COLO829 (cell line): ENCODE data around the gene ATG3.
"Not testable (repeated sequence)": the region's sequence is repeated elsewhere in the genome, so short reads cannot be mapped to it uniquely, and the experiment has no call there.

Experiments used
- DNase-seq: peaks from one replicate; pipeline ENCODE4 v3.0.0; 2012; ENCODE audit warnings: low spot score

The ATG3 gene

DNA sequence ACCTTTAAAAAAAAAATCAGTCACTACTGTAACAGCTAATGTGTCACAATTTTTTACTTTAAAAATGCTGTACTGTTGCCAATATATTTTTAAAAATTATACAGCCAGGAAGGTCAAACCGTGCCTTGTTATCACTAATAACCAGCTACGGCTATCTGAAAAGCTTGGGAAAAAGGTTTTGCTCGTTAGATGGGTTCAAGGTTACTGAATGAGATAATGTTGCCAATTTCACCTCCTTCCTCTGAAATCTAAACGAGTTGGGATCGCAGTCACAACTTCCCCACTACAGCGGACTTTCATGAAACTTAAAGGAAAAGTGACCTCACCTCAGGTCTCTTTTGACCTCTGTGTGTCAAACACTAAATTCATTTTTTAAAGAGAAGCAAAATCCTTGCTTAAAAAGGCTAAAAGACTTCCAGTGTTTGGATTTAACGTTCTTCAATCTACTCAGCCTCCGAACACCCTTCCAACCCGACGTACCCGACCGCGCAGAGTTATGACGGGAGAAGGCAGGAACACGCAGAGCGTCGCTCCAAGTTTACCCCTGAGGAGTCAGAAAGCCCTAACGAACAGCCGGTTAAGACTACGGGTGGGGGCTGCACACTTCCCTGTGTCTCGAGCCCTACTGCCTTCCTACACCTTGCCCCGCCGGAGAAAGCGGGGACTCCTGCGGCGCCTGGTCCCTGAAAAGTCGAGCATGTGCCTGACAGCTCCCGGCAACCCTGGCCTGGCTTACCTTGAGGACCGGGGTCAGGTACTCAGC is 860 bp downstream of the ATG3 start:
- peak; percentile 57 for DNase-seq

DNA sequence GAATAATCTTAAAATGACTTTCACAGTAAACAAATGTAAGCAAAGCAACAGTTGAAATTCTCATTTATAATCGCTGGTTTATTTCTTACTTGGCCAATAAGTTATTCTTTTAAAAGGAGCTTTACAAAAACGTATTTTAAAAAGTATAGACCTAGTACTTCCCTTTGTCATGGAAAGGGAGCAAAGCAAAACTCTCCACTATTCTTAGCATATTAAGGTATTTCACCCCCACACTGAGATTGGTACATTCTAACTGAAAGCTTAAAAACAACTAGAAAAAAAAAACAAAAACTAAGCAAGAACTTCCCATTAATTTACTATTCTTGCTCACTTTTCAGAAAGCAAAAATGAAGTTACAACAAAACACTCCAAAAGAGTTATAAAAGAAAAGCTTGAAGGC is 1.5 kb downstream of the ATG3 start:
- no peak for DNase-seq

DNA sequence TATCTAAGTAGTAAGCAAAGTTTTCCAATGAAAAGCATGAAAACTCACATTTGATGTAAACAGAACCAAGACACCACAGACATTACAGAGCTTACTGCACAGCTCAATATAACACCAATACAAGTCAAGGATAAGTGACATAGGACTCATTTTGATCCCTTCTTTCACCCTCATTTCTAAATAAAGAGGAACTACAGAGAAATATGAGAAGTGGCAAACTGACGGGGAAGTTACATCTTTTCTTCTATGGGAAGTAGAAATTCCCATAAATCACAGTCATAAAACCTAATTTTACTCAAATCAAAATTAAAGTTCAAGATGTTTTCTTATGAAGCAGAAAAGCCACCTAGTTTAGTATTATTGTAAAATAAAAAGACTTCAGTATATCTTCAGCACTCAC is 3.8 kb downstream of the ATG3 start:
- no peak for DNase-seq

DNA sequence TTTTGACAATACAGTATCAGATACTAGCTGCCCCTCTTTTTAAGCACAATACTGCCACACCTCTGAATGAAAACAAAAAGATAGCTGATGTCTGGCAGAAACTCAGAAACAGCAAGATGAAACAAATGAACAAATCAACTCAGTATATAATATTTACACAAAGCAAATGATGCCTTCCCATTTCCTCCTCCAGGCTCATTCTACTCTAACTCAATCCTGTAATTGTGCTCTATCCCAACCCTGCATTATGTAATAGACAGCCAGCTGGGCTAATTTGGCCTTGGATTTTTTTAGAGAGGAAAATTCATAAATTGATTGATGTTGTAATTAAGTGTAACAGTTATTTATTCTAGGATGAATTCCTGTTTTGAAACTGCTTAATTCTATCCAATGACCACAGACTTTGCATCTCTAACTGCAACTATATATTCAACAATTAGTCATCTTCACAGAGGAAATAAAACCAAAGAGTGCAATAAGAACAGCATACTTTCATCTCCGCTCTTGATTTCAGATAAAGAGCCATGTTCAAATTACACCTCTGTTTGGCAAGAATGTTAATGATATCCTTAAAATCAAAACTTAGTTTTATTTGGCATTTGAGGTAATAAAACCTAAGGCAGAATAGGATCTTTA is 6.1 kb downstream of the ATG3 start:
- DNase-seq, result no peak

DNA sequence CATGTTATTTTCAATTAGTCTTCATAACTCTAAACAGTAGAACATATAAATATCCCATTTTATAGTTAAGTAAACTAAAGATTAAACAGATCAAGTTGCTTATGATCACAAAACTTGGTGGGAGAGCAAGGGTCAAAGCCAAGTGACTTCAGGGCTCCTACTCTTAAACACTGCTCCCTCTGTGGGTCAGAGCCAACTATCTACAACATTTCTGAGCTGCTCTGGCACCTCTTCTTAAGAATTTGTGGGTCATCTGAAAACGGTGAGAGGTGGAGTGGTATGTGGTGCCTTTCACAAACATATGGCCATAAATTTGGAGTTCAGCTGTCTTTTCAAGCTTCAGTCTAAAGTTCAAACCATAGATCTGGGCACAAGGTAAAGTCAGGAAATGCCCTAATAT is 10.9 kb downstream of the ATG3 start:
- no peak for DNase-seq

DNA sequence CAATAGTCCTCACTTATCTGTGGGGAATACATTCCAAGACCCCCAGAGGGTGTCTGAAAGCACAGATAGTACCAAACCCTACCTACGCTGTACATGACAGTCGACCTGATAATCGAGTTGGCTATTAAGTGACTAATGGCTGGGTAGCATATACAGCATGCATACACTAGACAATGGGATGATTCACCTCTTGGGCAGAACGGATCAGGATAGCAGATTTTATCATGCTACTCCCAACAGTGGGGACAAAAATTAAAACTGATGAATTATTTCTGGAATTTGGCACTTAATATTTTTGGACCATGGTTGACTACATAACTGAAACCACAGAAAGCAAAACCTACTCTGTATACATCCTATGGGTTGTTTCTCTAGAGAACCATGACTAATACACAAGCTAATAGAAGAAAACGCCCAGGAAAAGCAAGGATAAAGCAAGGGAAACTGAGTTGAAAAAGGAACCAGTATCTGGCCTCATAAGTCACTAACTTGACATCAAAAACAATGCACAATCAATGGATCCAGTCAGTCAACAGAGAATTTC is 15.5 kb downstream of the ATG3 start:
- peak; percentile 32 for DNase-seq

DNA sequence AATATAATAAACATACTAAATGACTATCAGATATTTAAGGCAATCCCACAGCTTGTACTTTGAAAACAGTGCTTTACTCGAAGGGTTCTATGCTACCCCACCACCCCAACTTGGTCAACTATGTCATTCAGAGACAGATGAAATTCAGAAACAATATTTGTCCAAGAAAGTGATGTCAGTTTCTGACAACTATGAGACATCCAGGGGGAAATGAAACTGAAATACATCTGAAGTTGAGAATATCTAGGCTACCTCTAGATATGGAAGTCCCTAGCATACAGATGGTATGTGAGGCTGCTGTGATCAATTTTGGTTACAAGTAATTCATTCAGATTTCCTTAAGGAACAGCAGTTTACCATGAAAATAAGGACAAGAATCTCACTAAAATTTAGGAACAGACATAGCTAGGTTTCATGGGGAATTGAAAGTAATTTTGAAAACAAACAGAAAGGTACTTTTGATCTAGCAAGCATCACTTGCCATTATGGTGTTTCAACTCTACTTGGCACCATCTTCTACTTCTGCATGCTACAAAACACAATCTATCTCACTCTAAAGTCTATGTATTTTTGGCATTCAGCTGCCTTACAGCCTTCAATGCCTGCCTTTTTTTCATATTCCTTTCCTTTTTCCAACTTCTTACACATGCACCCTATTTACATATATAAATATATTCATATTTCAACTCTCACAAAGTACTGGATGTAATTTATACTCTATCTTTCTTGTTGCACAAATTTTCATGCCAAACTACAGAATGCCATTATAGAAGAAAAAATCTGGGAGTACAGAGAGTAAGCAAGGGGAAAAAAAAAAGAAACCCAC is 21.7 kb downstream of the ATG3 start:
- no peak for DNase-seq

DNA sequence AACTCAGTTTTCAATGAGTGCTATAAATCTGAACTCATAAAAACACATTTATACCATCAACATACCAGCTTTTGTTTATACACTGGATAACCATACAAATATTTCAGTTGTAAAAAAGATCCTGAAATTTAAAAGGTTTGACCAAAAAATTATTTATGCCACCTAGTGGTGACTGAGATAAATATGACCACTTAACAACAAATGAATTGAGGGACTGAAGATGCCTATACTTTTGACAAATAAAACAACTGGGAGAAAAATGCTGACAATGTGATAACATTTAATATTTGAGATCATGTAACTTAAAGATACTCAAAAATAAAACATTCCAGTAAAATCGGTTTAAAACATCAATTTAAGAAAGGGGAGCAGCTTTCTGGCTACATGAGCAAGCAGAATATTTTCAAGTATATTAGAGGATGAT is 30.4 kb downstream of the ATG3 start:
- DNase-seq, result peak; percentile 44

DNA sequence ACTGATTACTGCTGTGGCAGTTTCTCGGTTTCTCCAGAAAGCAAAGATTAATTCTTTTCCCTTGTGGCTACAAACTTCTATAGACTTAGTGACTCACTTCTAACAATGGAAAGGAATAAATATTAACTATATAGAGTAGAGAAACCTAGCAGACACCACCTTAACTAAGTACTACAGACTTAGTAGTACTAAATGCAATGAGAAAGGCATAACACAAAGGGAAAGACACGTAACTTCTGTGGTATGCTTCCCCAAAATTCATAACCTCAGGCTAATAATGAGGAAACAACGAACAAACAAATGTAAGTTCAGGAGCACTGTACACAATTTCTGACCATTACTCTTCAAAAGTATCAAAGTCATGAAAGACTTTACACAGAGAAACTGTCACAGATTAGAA is 31.2 kb downstream of the ATG3 start:
- no peak for DNase-seq

DNA sequence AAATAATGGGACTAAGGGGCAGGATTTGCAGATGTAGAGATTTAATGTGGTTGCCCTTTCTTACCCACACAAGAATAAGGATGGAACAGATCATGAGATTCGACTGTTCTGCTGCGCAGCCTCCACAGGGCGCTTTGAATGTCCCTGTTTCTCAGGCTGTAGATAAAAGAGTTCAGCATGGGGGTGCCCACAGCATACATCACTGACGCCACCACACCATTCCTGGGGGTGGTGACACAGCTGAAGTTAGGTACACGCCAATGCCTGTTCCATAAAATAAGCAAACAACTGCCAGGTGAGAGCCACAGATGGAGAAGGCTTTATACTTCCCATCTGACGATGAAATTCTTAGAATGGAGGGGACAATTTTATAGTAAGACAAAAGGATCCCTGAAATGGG is 37.6 kb downstream of the ATG3 start:
- not testable (repeated sequence) for DNase-seq

DNA sequence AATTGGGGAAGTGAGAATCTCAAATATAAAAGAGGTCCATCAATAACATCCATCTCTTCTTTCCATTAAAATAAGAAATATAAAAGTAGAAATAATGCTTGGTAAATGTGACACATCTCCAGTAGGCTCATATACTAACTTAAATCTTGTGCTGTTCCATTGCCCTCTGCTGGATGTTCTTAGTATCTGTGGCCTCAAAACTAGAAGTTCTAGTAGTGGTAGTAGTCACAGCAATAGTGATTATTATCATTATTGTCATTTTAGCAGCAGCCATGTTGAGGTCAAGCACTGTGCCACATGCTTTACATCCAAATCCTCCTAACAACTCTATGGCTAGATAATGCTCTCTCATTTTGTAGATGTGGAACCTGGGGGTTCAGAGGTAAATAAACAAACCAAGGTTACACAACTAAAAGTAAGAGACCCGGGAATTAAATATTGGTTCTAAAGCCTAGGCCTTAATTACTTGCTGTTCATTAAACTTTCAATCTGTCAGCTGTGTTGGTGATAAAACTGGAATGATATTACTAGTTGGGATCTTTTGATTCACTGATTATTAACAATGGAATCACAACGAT is 42.2 kb downstream of the ATG3 start:
- peak; percentile 81 for DNase-seq

DNA sequence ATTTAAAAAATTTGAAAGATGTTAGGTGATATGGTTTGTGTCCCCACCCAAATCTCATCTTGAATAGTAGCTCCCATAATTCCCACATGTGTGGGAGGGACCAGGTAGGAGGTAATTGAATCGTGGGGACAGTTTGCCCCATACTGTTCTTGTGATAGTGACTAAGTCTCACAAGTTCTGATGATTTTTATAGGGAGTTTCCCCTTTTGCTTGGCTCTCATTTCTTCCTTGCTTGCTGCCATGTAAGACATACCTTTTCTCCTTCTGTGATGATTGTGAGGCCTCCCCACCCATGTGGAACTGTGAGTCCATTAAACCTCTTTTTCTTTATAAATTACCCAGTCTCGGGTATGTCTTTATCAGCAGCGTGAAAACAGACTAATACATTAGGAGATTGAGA is 42.8 kb downstream of the ATG3 start:
- not testable (repeated sequence) for DNase-seq

DNA sequence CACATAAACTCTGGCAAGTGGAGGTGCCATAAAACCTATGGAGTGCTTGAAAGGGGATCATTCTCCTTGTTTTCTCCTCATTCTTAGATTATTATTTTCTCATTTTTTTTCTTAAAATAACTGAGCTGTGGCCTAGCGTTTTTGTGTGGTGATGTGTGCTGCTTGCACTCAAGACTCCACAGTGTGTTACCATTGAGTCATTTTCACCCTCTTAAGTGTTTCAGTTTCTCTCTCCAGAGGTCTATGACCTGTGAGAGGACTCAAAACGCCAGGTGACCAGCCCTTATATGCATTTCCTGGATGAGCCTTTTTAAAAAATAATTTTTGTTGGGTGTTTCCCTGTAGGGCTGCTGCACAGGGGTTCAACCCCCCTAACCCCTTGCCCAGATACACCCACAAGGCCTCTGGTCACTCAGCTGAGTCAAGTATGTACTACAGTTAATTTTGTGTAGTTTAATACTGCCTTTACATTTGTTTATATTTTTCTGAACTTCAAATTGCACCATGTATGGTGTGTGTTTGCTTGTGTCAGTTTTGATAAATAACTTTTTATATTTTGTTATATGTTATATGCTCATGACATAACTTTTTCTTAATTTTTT is 47.1 kb downstream of the ATG3 start:
- DNase-seq, result no peak

DNA sequence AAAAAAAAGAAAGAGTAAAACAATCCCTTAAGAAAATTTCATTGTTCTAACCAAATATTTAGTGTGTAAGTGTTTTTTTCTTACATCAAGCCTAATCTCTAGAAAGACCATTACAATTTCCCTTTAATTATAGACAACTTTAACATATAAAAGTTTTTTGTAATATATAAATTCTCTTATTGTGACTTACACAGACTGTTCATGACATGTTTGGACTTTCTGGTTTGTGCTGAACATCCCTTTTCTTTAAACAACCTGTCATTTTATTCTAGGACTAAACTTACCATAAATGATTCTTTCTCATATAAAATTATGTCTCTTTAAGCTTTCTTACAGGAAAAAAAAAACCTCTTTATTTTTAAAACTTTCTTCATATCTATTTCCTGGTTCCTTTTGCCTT is 49.4 kb downstream of the ATG3 start:
- no peak for DNase-seq

DNA sequence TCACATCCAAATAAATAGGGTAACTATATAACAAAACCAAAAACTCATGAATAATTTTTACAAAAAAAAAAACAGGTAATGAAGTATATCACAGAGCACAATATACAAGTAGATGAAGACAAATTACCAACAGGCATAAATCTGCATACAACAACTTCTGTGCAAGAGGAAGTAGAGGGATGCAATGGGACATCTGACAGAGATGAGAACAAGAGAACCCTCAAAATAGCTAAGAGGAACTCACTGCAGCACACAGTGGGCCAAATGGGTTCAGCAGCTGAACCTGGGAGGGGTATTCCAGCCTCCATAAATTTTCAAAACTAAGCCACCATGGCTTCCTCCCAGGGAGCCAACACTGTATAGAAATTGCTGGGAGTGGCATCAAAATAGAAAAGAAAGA is 52.9 kb downstream of the ATG3 start:
- DNase-seq, result no peak

DNA sequence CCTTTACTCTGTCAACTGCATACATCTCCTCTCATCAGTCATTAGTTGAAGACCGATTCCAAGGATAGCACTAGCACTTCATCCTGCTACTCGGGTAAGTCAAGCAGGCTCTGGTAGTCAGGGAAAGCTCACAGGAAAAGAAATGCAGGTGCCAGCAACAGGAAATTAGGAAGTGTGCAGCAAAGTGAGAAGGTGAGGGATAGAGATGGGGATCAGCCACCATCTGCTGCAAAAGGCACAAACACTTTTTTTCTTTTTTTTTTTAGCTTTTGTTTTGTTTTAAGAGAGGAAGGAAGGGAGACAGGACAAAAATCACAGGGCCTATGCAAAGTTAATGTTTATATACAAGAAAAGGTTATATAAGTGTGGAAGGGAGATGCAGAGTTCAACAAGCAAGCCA is 53.5 kb downstream of the ATG3 start:
- no peak for DNase-seq

DNA sequence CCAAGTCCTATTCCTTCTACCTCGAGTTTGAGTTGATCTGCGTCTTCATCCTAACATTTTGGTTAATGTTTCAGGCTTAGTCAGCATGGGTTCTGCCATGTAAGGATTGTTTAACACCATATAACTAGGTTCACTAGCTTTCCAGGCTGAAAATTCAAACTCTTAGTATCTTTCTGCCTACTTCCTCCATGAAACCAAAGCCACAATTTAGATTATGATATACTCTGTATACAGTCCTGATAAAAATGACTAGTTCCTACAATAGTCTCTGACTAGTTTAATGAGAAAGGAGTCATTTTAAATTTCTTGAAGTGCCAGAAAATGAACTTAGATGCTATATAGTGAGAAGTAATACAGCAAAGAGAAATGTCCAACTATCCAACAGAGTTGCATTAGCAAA is 55.9 kb downstream of the ATG3 start:
- DNase-seq, result no peak

DNA sequence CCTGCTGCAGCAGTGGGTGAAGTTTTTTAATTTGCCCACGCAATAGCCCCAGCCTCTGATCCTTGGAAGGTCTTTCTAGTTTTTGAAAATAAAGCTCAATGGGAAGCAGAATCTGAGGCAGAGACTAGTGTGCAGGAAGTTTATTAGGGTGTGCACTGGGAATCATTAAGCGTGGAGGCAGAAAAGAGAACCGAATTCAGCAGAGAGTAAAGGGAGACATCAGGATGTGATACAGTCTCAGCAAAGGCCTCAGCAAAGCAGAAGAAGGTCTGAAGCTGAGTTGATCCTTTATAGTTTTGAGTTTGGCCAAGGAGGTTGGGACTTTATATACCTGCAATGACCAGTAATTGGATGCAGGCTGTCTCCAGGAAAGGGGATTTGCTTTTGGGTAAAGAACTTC is 57.6 kb downstream of the ATG3 start:
- no peak for DNase-seq

DNA sequence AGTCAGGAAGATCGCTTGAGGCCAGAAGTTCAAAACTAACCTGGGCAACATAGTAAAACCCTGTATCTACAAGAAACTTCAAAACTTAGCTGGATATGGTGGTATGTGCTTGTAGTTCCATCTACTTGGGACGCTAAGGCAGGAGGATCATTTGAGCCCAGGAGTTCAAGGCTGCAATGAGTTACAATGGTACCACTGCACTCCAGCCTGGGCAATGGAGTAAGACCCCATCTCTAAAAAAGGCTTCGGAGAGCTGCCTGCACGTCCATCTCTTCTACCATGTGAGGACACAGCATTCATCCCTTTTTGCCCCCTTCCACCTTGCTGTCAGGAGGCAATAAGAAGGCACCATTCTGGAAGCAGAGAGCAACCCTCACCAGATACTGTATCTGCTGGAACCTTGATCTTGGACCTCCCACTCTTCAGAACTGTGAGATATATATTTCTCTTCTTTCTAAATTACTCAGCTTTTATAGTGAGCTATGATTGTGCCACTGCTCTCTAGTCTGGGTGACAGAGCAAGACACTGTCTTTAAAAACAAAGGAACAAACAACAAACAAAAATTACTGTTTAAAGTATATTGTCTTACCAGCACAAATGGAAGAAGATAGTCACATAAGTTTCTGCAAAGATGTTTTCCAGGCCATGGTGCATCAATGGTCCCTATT is 58.3 kb downstream of the ATG3 start:
- DNase-seq, result no peak

DNA sequence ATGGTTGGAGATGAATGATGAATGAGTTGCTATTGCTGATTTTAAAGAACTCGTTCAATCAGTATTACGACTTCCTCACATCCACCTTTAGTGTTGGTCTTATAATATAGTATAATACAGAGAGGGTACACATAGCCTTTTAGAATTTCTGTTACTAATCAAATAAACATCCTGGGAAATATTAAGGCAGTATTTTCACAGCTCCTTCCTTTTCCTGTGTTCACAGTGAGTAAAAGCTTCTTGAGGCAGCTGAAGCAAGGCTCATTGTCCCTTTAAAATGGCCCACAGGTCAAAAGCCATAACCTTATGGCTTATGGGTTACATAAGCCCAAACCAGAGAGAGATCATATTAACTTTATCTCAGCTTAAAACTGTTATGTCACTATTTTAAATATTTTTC is 61.1 kb downstream of the ATG3 start:
- no peak for DNase-seq

DNA sequence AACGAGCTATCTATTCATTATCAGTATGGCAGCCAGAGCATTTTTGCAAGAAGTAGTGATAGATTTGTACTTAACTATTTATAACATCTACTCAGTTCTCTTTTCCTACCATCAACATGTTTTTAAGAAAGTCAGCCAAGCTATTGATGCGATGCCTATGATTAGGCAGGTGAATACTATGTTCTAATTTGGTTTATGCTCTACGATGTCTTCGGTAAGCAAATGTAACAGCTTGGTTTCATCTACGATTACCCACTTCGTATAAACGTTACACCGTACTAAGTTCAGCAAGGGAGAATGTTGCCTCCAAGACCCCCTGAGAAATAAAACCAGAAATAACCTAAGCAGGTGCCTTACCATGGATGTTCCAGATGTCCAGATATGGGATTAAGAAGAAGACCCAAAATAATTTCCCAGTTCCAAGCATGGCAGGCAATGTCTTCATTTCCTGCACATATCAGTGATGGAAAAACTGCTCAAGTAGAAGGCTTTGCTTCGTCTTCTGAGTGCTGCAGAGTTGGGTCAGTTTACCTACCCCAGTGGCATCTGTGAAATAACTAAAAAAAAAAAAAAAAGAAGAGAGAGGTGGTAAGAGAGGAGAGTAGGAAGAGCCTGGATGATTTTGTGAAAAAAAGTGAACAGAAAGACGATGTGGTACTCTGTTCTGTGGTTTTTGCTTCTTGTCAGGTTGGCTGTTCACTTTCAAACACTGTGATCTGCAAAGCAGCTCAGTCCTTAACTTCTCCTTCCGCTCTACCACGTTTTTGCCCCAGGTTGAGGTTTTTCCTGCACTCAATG is 62.6 kb downstream of the ATG3 start, which contains the start of gene BTLA:
Gene BTLA, minus strand, starts transcription at position 559 of the 798 bp plus-strand sequence. Its CDS starts 114 bp downstream, at position 445.
- no peak for DNase-seq
